SU-DHL-6 (cell line): Measurements from ENCODE around the gene HOMEZ.
"Not testable (repeated sequence)": the region's sequence is repeated elsewhere in the genome, so short reads cannot be mapped to it uniquely, and the experiment has no call there.

Source experiments
- H2AFZ ChIP-seq: fragments of 200-600 bp; sonication (generic); 2 replicates; pipeline ENCODE4 v1.6.1; 2014; ENCODE audit warnings: low read depth, mild to moderate bottlenecking, moderate library complexity, mixed read lengths, antibody characterized with exemption, low read length; ENCODE audit not compliant: severe bottlenecking
- H3F3A ChIP-seq: fragments of 200-600 bp; shearing (Covaris generic); 2 replicates; pipeline ENCODE4 v1.6.0; 2016; ENCODE audit warnings: antibody characterized with exemption, mild to moderate bottlenecking; ENCODE audit not compliant: insufficient read depth
- H3K27ac ChIP-seq: fragments of 200-600 bp; sonication (generic); 2 replicates; pipeline ENCODE4 v1.5.1; 2016; ENCODE audit warnings: low read depth, mild to moderate bottlenecking, low read length, moderate library complexity, mixed read lengths
- H3K27me3 ChIP-seq: fragments of 200-600 bp; sonication (generic), shearing (Covaris generic); 2 replicates; pipeline ENCODE4 v1.6.0; 2014; ENCODE audit warnings: mild to moderate bottlenecking, low read length
- H3K36me3 ChIP-seq: fragments of 200-600 bp; sonication (generic); 2 replicates; pipeline ENCODE4 v1.6.1; 2014; ENCODE audit warnings: mild to moderate bottlenecking, low read length, mixed read lengths
- H3K4me2 ChIP-seq: fragments of 300-600, 200-600 bp; shearing (Covaris generic), sonication (generic); 2 replicates; pipeline ENCODE4 v1.6.0; 2014; ENCODE audit warnings: low read length, low read depth, mild to moderate bottlenecking; ENCODE audit not compliant: poor library complexity, severe bottlenecking
- H3K4me3 ChIP-seq: fragments of 200-600 bp; sonication (generic); 2 replicates; pipeline ENCODE4 v1.5.1; 2014; ENCODE audit warnings: antibody characterized with exemption, low read length, mild to moderate bottlenecking, mixed read lengths; ENCODE audit not compliant: insufficient read depth, poor library complexity, severe bottlenecking
- H3K79me2 ChIP-seq: fragments of 200-600 bp; sonication (generic); 2 replicates; pipeline ENCODE4 v1.6.1; 2014; ENCODE audit warnings: mild to moderate bottlenecking, low read length, moderate library complexity; ENCODE audit not compliant: insufficient read depth
- H3K9ac ChIP-seq: fragments of 200-600 bp; sonication (generic); 2 replicates; pipeline ENCODE4 v1.7.0; 2014; ENCODE audit warnings: mild to moderate bottlenecking, low read length
- H3K9me2 ChIP-seq: fragments of 200-600 bp; sonication (generic); replicated peaks from 2 replicates; pipeline ENCODE4 v1.6.1; 2014; ENCODE audit warnings: low read length; ENCODE audit not compliant: insufficient read depth
- H3K9me3 ChIP-seq: fragments of 200-600 bp; sonication (generic); 2 replicates; pipeline ENCODE4 v1.6.1; 2014; ENCODE audit warnings: low read length, mixed read lengths; ENCODE audit not compliant: insufficient read depth
- H4K20me1 ChIP-seq: fragments of 200-600 bp; sonication (generic); 2 replicates; pipeline ENCODE4 v1.6.1; 2014; ENCODE audit warnings: low read depth, mild to moderate bottlenecking, antibody characterized with exemption, low read length, moderate library complexity, mixed read lengths
- EZH2phosphoT487 ChIP-seq: fragments of 200-600 bp; sonication (generic), shearing (Covaris generic); conservative IDR thresholded peaks from 2 replicates; pipeline ENCODE4 v1.6.1; 2018; ENCODE audit warnings: mild to moderate bottlenecking, antibody characterized with exemption, low read length, moderate library complexity, mixed read lengths
- TF ChIP-seq, protein P1 (sequence below): fragments of 200-600 bp; sonication (generic); IDR thresholded peaks from one replicate; pipeline ENCODE4 v1.5.1; 2017; ENCODE audit warnings: antibody characterized with exemption, mild to moderate bottlenecking, low read length, moderate library complexity; ENCODE audit not compliant: insufficient read depth, poor library complexity, severe bottlenecking

Gene HOMEZ

DNA sequence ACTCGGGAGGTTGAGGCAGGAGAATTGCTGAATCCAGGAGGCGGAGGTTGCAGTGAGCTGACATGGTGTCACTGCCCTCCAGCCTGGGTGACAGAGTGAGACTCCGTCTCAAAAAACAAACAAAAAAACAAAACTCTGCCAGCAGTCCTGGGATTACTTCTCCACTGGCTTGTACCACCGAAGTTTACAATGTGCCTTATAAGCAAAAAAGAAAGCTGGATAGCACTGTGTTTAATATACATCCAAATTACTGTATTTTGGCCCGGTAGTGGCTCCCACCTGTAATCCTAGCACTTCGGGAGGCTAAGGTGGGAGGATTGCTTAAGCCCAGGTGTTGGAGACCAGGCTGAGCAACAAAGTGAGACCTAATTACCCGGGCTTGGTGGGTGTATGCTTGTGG is 16.7 kb downstream of the HOMEZ start:
- TF ChIP-seq EZH2phosphoT487 = no peak
- TF ChIP-seq, protein P1, sequence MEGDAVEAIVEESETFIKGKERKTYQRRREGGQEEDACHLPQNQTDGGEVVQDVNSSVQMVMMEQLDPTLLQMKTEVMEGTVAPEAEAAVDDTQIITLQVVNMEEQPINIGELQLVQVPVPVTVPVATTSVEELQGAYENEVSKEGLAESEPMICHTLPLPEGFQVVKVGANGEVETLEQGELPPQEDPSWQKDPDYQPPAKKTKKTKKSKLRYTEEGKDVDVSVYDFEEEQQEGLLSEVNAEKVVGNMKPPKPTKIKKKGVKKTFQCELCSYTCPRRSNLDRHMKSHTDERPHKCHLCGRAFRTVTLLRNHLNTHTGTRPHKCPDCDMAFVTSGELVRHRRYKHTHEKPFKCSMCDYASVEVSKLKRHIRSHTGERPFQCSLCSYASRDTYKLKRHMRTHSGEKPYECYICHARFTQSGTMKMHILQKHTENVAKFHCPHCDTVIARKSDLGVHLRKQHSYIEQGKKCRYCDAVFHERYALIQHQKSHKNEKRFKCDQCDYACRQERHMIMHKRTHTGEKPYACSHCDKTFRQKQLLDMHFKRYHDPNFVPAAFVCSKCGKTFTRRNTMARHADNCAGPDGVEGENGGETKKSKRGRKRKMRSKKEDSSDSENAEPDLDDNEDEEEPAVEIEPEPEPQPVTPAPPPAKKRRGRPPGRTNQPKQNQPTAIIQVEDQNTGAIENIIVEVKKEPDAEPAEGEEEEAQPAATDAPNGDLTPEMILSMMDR = no peak
- Histone ChIP-seq H2AFZ (no peak overlapping the region), H3K79me2 (no peaks in the 10 kb centered on the region), H3K4me3 (no peak overlapping the region), H3K9me3 (no peaks in the 10 kb centered on the region), H4K20me1 (no peaks in the 10 kb centered on the region), H3K9me2 (no peaks in the 10 kb centered on the region), H3K27ac (no peak overlapping the region), H3K9ac (no peak overlapping the region), H3K4me2 (no peak overlapping the region), H3F3A (no peaks in the 10 kb centered on the region), H3K27me3 (no peaks in the 10 kb centered on the region), H3K36me3 (no peaks in the 10 kb centered on the region)

DNA sequence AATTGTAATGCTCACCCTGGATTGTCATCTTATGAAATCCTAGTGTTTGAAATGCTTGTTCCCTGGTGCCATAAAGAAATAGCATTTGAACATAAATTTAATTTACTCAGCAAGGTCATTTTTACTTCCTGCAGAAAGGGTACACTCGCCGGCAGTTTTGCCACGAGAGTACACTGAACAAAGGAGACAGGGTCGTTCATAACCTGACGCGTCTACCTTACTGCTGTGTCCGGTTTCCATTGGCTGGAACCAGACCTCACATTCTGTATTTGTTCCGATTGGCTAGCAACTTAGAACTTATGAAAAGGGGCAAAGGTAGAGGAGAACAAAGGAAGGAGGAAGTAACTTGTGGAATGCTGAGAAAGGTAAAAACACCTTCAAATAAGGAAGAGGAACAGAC is 25.1 kb downstream of the HOMEZ start:
- H3K27me3 ChIP-seq, H2AFZ ChIP-seq, H4K20me1 ChIP-seq, H3K27ac ChIP-seq, H3K9me3 ChIP-seq, H3K4me2 ChIP-seq, H3K79me2 ChIP-seq, H3K9me2 ChIP-seq, H3K4me3 ChIP-seq, H3K36me3 ChIP-seq, H3K9ac ChIP-seq, H3F3A ChIP-seq: not testable (repeated sequence)

DNA sequence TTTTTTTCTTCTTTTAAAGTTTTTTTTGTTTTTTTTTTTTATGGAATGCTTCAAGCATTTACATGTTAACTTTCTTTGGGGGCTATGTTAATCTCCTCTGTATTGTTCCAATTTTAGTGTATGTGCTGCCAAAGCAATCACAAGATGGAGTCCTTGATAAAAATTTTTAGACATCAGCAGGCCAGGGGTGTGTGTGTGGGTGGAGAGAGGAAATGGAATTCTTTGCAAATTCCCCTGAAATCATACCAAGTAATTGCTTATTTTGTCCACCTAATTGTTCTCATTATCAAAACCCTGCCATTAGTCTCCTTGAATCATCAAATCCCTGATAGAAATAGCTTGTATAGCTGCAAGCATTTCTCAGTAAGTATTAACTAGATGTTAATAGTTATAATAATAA is 26.5 kb downstream of the HOMEZ start:
- no peak overlapping the region for H2AFZ ChIP-seq
- H4K20me1 ChIP-seq = no peaks in the 10 kb centered on the region
- H3K9me3 ChIP-seq = no peaks in the 10 kb centered on the region
- no peaks in the 10 kb centered on the region for H3K27me3 ChIP-seq
- no peak overlapping the region for H3K9ac ChIP-seq
- no peak overlapping the region for H3K4me3 ChIP-seq
- H3K36me3 ChIP-seq = no peaks in the 10 kb centered on the region
- no peaks in the 10 kb centered on the region for H3F3A ChIP-seq
- H3K4me2 ChIP-seq = no peak overlapping the region
- no peak overlapping the region for H3K27ac ChIP-seq
- H3K9me2 ChIP-seq = no peaks in the 10 kb centered on the region
- H3K79me2 ChIP-seq = no peaks in the 10 kb centered on the region
- TF ChIP-seq, protein P1 = no peak
- TF ChIP-seq EZH2phosphoT487 = no peak

DNA sequence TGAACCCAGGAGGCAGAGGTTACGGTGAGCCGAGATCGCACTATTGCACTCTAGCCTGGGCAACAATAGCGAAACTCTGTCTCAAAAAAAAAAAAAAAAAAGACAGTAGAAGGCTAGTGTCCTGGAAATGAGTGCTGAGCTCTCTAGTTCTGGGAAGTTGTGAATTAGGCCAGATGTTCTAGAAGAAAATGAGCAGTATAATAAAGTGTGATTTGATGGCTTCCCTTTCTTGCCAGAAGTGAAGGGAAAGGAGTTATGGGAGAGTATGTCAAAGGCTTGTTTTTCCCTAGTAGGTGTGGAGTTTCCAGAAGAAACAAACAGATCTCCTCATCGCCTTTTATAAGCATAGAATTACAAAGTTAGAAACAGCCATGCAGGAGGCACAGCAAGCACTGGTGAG is 27.7 kb downstream of the HOMEZ start:
- no peaks in the 10 kb centered on the region for H3F3A ChIP-seq
- H4K20me1 ChIP-seq = no peaks in the 10 kb centered on the region
- H3K4me2 ChIP-seq = no peak overlapping the region
- no peak overlapping the region for H3K4me3 ChIP-seq
- no peaks in the 10 kb centered on the region for H3K9me3 ChIP-seq
- no peaks in the 10 kb centered on the region for H3K79me2 ChIP-seq
- no peaks in the 10 kb centered on the region for H3K27me3 ChIP-seq
- H3K36me3 ChIP-seq = no peaks in the 10 kb centered on the region
- no peaks in the 10 kb centered on the region for H3K9me2 ChIP-seq
- no peak overlapping the region for H3K9ac ChIP-seq
- H3K27ac ChIP-seq = no peak overlapping the region
- no peak overlapping the region for H2AFZ ChIP-seq
- no peak for TF ChIP-seq EZH2phosphoT487
- TF ChIP-seq, protein P1 = no peak
